ENCODE data around the gene GBX1. TPM values are rescaled to one million over a fixed set of nuclear protein-coding genes. Genes with fewer than 3 reads are reported as not detected.

Gene GBX1
- total RNA-seq, 1 experiment from 2014 or later = not detected

GRCh38 chr7:151161757-151162156 lies 5.7 kb downstream of the GBX1 start:
- no peak overlapping the region for H2BK12ac ChIP-seq (ENCODE audit: insufficient read length, low read depth, low read length)
- H3K9me3 Mint-ChIP-seq = no peaks in the 10 kb centered on the region
- no peak overlapping the region for H3K9ac ChIP-seq (ENCODE audit: extremely low read depth, insufficient read length, low read length)
- no peak overlapping the region for H2BK120ac ChIP-seq (ENCODE audit: low read depth, low read length, poor library complexity, severe bottlenecking)
- H4K20me1 ChIP-seq (ENCODE audit: control insufficient read depth, insufficient read depth, insufficient read length) = no peaks in the 10 kb centered on the region
- H3K23ac ChIP-seq (ENCODE audit: insufficient read length, low read depth, low read length) = no peak overlapping the region
- H3K4me1 Mint-ChIP-seq = peaks cover 6 to 9% of the 10 kb centered on the region in 2 experiments; a peak in 3 of 4 replicates
- no peak overlapping the region for H3T11ph ChIP-seq (ENCODE audit: low read length)
- H2BK15ac ChIP-seq (ENCODE audit: low read depth, low read length) = no peak overlapping the region
- no peak overlapping the region for H3K4ac ChIP-seq (ENCODE audit: low read depth, low read length)
- H3K4me3 Mint-ChIP-seq = no peak overlapping the region
- no peak overlapping the region for H3K27ac Mint-ChIP-seq
- H3K79me2 ChIP-seq (ENCODE audit: insufficient read depth, low read length) = no peaks in the 10 kb centered on the region
- no peak overlapping the region for H4K5ac ChIP-seq (ENCODE audit: insufficient read length, low read depth, low read length)
- no peak overlapping the region for H4K91ac ChIP-seq (ENCODE audit: insufficient read length, low read depth, low read length)
- peaks cover 2% of the 10 kb centered on the region; the same call in 1 of the 2 replicates for H3K4me1 ChIP-seq (ENCODE audit: insufficient read depth, low read length)
- no peak overlapping the region for H3K56ac ChIP-seq (ENCODE audit: insufficient read length, low read depth, low read length)
- no peak overlapping the region for H3K27ac ChIP-seq (ENCODE audit: insufficient read length, low read depth, low read length)
- DNase-seq = no peak
- H3K79me1 ChIP-seq (ENCODE audit: insufficient read depth, low read depth, low read length, poor library complexity, severe bottlenecking) = no peaks in the 10 kb centered on the region
- TF ChIP-seq CTCF (conservative IDR thresholded peaks at IDR 0.05) = no peak
- H3K14ac ChIP-seq (ENCODE audit: insufficient read depth, low read length) = no peak overlapping the region
- H2AK5ac ChIP-seq (ENCODE audit: insufficient read length, low read length) = no peak overlapping the region
- H3K27me3 ChIP-seq (ENCODE audit: insufficient read depth, low read length) = peaks cover 27% of the 10 kb centered on the region
- no peaks in the 10 kb centered on the region for H3K9me3 ChIP-seq (ENCODE audit: control insufficient read depth, low read depth, low read length)
- no peak overlapping the region for H2BK5ac ChIP-seq (ENCODE audit: insufficient read length, low read length)
- H3K18ac ChIP-seq (ENCODE audit: insufficient read length, low read depth, low read length) = no peak overlapping the region
- no peak overlapping the region for H2AFZ ChIP-seq (ENCODE audit: low read length)
- H3K4me2 ChIP-seq (ENCODE audit: insufficient read depth, insufficient read length, low read length) = no peak overlapping the region
- H3K23me2 ChIP-seq (ENCODE audit: insufficient read length, low read depth, low read length, poor library complexity, severe bottlenecking) = no peaks in the 10 kb centered on the region
- H4K8ac ChIP-seq (replicated peaks; ENCODE audit: insufficient read length, low read depth, low read length) = no peak overlapping the region
- H3K27me3 Mint-ChIP-seq (ENCODE audit: low read depth) = peaks cover 4% of the 10 kb centered on the region
- no CpG with 5 or more reads among the region's 1 CpG for WGBS (ENCODE audit: extremely low coverage, insufficient read length, low lambda C conversion rate)
- H3K36me3 Mint-ChIP-seq (ENCODE audit: insufficient read depth in 1 of 3, low read depth in 3 of 3) = no peaks in the 10 kb centered on the region; a peak in 1 of 7 replicates
- H2BK20ac ChIP-seq (ENCODE audit: low read depth, low read length, poor library complexity, severe bottlenecking) = no peak overlapping the region
